IMR-90 (cell line): ENCODE measurements around the gene GLIS1.

Source experiments
- FOS ChIP-seq: fragments of 150-350 bp; IDR thresholded peaks from 2 replicates; pipeline ENCODE4 v1.6.1; 2016; ENCODE audit warnings: low read depth, low read length
- MAFK ChIP-seq: IDR thresholded peaks from 2 replicates; pipeline ENCODE4 v1.6.1; 2012; ENCODE audit warnings: low read depth, low read length, improper control_type of control experiment
- MAZ ChIP-seq: IDR thresholded peaks from 2 replicates; pipeline ENCODE4 v1.6.1; 2012; ENCODE audit warnings: low read depth, mild to moderate bottlenecking, low read length, improper control_type of control experiment, moderate library complexity, borderline replicate concordance
- POLR2A ChIP-seq: IDR thresholded peaks from 2 replicates; pipeline ENCODE4 v1.6.1; 2012; ENCODE audit warnings: mild to moderate bottlenecking, low read depth, low read length
- RAD21 ChIP-seq: IDR thresholded peaks from 2 replicates; pipeline ENCODE4 v1.6.1; 2012; ENCODE audit warnings: low read length, improper control_type of control experiment
- RCOR1 ChIP-seq: IDR thresholded peaks from 2 replicates; pipeline ENCODE4 v1.6.1; 2012; ENCODE audit warnings: mild to moderate bottlenecking, low read length, improper control_type of control experiment; ENCODE audit not compliant: insufficient replicate concordance
- RFX5 ChIP-seq: IDR thresholded peaks from 2 replicates; pipeline ENCODE4 v1.8.0; 2012; ENCODE audit warnings: low read depth, mild to moderate bottlenecking, low read length, moderate library complexity
- SMC3 ChIP-seq: fragments of 150-350 bp; IDR thresholded peaks from 2 replicates; pipeline ENCODE4 v1.6.1; 2016; ENCODE audit warnings: low read depth, mild to moderate bottlenecking, antibody characterized with exemption, low read length, moderate library complexity
- TF ChIP-seq, protein P1 (sequence below): conservative IDR thresholded peaks from 2 replicates; pipeline ENCODE4 v1.5.1; 2012; ENCODE audit warnings: mild to moderate bottlenecking, low read depth, low read length, improper control_type of control experiment
- TF ChIP-seq, protein P2 (sequence below): fragments of 150-350 bp; IDR thresholded peaks from 2 replicates; pipeline ENCODE4 v1.6.1; 2016; ENCODE audit warnings: low read depth, mild to moderate bottlenecking, low read length, moderate library complexity, borderline replicate concordance
- TF ChIP-seq, protein P3 (sequence below): fragments of 150-350 bp; IDR thresholded peaks from 2 replicates; pipeline ENCODE4 v1.6.1; 2017; ENCODE audit warnings: mild to moderate bottlenecking, antibody characterized with exemption, low read length, low read depth

DNA sequence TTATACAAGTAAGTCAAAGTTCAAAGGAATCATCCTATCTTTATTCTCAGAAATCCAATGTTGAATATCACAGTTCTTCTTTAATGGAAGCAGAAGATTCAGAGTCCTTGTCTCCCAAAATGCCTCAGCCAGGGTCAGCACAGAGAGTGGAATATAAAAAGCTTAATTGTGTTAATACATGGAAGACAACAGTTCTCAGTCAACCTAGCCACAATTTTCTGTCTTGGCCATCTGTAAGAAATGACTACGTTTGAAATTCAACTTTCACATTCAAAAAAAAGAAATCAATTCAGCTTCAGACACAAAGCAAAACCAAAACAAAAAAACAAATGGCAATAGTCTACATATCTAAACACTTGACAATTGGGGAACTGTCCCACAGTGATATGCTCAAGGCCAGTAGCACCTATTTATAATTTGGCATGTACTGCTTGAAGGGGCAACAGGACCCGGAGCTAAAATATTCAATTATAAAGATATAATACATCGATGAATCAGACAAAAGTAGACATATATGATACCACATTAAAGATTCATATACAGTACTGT is 27.3 kb upstream of the GLIS1 start:
- no peak for TF ChIP-seq RFX5
- no peak for TF ChIP-seq RAD21
- TF ChIP-seq, protein P1, sequence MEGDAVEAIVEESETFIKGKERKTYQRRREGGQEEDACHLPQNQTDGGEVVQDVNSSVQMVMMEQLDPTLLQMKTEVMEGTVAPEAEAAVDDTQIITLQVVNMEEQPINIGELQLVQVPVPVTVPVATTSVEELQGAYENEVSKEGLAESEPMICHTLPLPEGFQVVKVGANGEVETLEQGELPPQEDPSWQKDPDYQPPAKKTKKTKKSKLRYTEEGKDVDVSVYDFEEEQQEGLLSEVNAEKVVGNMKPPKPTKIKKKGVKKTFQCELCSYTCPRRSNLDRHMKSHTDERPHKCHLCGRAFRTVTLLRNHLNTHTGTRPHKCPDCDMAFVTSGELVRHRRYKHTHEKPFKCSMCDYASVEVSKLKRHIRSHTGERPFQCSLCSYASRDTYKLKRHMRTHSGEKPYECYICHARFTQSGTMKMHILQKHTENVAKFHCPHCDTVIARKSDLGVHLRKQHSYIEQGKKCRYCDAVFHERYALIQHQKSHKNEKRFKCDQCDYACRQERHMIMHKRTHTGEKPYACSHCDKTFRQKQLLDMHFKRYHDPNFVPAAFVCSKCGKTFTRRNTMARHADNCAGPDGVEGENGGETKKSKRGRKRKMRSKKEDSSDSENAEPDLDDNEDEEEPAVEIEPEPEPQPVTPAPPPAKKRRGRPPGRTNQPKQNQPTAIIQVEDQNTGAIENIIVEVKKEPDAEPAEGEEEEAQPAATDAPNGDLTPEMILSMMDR = no peak
- TF ChIP-seq POLR2A = no peak
- no peak for TF ChIP-seq SMC3
- TF ChIP-seq MAZ = no peak
- TF ChIP-seq, protein P2, sequence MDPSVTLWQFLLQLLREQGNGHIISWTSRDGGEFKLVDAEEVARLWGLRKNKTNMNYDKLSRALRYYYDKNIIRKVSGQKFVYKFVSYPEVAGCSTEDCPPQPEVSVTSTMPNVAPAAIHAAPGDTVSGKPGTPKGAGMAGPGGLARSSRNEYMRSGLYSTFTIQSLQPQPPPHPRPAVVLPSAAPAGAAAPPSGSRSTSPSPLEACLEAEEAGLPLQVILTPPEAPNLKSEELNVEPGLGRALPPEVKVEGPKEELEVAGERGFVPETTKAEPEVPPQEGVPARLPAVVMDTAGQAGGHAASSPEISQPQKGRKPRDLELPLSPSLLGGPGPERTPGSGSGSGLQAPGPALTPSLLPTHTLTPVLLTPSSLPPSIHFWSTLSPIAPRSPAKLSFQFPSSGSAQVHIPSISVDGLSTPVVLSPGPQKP = no peak
- TF ChIP-seq, protein P3, sequence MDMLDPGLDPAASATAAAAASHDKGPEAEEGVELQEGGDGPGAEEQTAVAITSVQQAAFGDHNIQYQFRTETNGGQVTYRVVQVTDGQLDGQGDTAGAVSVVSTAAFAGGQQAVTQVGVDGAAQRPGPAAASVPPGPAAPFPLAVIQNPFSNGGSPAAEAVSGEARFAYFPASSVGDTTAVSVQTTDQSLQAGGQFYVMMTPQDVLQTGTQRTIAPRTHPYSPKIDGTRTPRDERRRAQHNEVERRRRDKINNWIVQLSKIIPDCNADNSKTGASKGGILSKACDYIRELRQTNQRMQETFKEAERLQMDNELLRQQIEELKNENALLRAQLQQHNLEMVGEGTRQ = no peak
- no peak for TF ChIP-seq FOS
- no peak for TF ChIP-seq MAFK
- TF ChIP-seq RCOR1 = no peak
